ENCODE data around the gene ABCA12.

The ABCA12 gene

DNA sequence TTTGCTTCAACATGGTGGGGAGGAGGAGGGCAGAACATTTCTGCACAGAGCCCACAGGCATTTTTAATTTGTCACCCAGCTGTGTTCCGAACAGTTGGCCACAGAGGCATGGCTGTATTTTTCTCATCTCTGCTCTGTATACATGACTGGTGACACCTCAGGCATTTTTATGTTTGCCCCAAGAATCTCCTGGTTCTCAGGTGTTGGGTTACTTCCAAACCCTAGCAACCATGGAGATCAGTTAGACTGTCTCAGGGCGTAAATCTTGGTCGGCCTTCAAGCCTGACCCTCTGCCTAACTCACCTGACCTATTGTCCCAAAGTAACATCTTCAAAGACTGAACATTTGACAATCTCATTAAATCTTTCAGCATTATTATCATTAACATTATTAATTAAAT lies 100.0 kb downstream of the ABCA12 start:
- no peak for DNase-seq (ENCODE audit: low spot score)

DNA sequence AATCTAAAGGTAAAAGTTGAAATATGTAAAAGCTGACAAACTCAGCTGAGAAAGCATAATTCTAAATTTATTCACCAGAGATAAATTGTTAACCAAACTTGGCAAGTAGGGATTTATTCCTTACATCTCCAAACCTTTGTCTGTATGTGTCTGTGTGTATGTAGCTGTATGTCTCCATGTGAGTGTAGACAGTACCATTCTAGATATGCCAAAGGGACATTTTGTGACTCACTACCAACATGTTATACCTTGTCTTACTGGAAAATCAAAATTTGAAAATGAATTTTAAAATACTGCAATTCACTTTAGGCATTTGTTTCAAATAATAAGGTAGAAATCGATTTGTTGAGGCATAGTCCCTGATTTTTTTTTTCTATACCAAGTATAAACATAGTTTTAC lies 102.1 kb downstream of the ABCA12 start:
- no peak for DNase-seq (ENCODE audit: low spot score)

DNA sequence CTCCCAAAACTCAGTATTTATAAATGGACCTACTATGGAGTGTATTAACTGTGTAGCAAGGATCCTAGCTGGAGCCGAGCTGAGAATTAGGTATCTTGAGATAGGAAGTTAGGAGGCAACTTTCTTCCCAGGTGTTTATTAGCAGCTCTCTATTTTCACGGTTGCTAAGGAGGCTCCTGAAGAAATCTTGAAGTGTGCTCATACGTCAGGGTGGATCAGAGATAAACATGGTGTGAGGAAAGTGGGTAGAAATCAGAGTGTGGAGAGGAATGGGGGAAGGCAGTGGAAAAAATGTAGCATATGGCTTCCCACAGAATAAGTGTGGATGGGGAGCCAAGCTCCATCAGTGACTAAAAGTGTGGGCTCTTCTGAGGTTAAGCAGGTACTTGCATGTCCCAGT lies 104.3 kb downstream of the ABCA12 start:
- no peak for DNase-seq (ENCODE audit: low spot score)

DNA sequence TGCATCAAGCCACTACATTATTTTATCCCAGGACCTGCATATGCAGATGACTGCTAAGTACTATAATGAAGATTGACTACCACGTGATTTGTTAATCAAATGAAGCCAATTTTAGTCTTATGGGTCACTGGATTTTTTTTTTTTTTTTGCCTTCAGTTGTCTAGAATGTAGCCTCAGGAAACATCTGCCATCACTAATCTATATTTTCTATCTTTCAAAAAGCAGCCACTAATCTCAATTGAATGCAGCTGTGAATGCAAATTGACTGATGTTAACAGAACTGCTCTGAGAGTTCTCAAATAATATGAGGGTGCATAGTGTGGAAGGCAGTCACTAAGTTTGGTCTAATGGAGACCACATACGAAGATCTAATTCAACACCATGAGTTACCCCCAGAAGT lies 106.3 kb downstream of the ABCA12 start:
- DNase-seq (ENCODE audit: low spot score): no peak

DNA sequence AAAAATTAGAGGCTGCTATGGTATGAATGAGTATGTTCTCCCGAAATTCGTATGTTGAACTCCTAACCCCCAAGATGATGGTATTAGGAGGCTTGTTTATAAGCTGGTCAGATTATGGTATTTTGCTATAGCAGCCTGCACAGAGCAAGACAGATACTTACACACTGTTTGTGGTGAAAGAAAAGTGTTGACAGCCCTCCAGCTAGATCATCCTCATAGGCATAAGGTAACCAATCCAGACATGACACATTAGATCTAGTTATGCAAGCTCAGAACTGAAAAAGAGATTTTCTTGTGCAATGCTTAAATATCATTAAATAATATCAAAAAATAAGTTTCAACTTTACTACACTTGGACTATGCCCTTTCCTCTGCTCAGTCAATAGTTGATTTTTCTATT lies 107.1 kb downstream of the ABCA12 start:
- no peak for DNase-seq (ENCODE audit: low spot score)

DNA sequence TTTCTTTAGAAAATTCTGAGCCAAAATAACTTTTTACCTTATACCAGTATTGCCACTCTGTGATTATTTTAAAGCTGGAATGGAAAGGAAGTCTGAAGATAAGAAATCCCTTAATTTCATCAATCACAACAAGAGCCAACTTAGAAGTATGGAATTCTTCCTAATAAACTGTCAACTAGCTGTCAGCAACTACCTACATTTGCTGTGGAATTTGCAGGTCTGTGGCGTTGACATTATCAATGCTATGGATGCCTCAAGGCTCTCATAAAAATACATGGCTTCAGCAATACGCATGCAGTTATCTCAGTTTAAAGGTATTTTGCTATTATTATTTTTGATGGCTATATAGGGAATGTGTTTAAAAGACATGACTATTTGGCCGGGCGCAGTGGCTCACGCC lies 108.5 kb downstream of the ABCA12 start:
- DNase-seq (ENCODE audit: low spot score): no peak

DNA sequence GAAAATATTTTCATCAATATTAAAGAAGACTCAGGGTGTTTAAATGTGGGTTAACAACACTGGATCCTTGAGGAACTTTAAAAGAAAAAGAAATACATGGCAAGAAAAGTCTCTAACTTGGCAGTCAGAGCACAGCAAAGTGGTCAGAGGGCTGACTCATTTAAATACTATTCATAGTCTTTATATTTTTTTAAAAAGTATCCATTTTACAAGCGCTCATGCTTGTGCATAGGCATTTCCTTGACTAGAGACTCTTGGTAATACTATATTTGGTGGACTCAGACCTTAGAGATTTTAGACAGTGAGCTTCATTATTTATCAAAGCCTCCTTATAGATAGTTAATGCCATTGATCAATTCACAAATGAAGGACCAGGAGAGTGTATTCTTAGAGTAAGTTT lies 110.2 kb downstream of the ABCA12 start:
- DNase-seq (ENCODE audit: low spot score): no peak

DNA sequence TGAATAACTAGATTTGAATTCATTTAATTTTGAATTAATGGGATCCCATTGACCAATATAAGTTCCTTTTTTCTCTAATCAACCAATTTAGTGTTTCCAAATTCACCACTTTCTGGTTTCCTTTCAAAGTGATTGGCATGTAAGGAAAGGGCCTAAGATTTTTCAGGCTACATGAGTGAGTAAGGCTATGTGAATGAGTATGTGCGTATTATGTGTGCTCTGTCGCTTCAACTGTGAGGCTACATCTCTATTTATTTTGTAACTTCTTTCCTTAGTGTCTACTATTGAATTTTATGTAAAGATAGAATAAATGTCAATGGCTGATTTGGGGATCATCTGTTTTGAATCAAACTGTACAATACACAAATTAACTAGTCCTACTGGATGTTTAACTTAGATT lies 110.6 kb downstream of the ABCA12 start:
- no peak for DNase-seq (ENCODE audit: low spot score)

DNA sequence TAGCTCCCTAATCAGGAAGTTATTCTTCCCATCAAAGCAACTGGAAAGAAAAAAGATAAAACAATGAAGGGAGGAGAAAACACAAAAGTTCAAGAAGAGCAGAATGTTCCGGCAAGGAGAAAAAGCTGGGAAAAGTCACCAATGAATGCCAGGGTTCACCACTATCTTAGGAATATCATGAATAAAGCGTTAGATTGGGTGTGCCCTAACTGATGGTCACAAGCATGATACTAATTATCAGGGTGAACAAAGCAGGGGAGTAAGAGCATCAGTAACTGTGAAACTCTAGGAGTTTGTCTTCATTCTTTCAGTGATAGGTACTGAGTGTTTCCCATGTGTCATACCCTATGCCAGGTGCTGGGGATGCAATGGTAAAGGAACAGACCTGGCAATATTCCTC lies 115.5 kb downstream of the ABCA12 start:
- no peak for DNase-seq (ENCODE audit: low spot score)

DNA sequence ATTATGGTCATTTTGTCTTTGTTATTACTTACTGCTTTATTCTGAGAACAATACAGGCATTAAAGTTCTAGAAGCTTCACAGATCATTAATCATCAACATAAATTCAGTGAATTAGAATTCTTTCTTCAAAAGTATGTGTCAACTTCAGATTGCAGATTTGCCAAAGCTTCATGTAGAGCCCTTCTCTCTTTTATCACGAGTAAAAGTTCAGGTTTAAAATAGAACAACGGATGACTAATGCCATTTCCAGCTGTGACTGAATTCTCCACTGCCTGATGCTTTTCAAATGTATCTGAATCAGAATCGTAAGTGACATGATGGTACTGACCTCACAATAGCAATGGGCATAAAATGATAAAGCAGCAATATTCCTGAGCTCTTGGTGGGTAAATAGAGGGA lies 116.0 kb downstream of the ABCA12 start:
- no peak for DNase-seq (ENCODE audit: low spot score)

DNA sequence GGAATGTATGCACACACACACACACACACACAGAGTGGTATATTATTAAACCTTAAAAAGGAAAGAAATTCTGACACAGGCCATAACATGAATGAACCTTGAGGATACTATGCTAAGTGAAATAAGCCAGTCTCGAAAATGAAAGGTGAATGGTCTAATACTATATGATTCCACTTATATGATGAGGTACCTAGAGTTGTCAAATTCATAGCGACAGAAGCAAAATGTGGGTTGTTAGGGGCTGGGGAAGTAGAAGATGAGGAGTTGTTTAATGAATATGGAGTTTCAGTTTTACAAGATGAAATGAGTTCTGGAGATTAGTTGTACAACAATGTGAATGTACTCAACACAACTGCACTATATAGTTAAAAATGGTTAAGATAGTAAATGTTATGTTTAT lies 118.1 kb downstream of the ABCA12 start:
- peak; percentile 19 for DNase-seq (ENCODE audit: low spot score)

DNA sequence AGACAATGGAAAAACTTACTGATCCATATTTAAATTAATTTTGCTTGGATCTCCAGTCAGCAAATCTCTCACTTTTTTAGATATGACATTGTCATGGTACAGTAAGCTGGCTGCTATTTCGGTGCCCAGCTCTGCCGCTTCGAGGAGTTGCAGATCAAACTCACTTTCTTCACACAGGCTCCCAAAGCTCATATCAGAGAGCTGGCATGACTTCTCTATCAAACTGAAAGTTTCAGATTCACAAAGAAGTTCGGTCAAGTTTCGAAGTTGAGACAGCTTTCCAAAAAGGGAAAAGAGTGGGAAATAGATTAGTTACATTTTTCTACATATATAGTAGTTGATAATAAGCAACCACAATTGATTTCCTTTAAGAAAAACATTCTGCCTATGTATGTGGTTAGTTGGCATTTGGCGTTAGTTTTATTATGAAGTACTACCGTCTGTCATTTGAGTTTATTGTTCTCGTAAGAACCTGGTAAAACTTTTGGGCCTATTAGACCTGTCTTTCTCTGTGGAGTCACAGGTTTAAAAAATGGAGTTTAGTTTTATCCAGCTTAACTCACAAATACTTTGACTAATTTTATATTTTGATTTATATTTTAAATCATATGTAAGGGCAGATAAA lies 118.8 kb downstream of the ABCA12 start:
- DNase-seq (ENCODE audit: low spot score): no peak

DNA sequence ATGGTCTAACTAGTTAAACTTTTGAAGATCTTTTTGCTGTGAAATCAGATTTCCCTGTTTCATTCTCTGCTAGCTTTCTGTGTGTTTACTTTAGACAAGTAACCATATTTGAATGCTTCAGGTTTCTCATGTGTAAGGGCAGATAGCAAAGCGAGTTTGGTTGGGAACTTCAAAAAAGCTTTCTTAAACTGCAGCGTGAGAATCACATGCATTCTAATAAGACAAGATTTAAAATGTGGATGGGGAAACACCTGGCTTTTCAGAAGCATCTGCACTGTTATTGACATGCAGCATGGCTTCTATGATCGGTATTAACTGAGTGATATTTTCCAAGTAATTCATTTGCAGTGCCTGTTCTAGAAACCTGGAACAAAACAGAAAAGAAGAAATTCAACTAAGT lies 119.3 kb downstream of the ABCA12 start:
- DNase-seq (ENCODE audit: low spot score): no peak

DNA sequence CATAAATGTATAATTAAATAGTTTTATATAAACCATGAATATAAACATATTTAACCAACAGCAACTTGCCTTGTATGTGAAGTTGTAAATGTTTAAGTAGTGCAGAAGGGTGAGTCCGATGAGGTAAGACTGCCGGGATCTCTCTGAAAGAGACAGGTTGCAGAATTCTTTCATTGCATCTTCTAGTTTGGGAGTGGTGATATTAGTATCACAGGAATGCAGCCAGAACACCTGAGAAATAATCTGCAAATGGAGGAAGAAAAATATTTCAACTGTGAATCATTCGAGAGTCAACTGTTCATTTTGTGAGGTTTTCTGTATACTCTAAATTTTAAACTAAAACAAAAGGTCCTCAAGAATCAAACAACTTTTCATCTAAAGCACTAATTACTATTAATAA lies 123.0 kb downstream of the ABCA12 start:
- no peak for DNase-seq (ENCODE audit: low spot score)

DNA sequence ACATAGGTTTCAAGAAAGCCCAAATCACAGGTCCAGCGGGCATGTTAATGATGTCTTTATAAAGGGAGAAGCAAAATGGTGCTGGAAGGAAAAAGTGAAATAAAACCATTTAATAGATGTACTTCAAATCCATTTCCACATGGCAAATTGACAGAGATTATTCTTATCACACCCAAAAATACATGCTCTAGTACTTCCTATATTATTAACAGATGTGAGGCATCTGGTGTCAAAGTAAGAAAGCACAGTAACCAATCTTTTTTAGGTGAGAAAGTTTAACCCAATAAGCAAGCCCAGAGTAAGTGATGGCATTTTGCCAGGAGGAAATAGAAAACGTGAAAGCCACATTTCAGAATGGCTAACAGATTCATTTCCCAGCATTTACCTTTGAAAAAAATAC lies 128.0 kb downstream of the ABCA12 start:
- DNase-seq (ENCODE audit: low spot score): no peak

DNA sequence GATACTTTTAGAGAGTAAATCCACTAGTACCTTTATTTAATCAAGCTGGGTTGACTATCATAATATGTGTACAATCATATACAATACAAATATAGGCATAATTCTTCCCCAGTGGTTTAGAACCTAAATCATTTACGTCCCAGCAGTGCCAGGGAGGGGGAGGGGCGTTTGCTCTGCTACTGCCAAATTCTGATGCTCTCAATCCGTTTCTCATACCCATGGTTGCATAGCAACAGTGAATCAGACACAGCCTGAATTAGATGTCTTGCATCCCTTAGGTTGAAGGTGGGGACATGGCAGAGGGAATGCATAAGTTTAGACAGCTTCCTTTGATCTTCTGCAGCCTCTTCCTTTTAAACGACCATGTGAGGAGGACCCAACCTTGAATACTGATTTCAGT lies 135.4 kb downstream of the ABCA12 start:
- no peak for DNase-seq (ENCODE audit: low spot score)

DNA sequence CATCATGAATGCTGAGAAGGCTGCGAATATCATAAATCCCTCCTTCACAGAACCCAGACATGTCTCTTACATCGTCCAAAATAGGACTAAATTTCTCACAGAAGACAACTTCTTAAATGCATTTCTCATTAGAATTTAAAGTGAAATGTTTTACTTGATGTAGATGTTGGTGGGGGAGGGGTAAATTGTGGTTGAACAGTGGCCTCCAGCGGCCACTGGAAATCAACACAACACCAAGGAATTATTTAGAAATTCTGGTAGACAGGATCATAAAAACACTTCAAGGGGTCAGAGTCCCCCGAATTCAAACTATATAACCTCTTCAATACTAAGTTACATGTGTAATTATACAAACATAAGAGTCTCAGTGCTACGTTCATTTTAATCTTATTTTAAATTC lies 135.9 kb downstream of the ABCA12 start:
- DNase-seq (ENCODE audit: low spot score): no peak

DNA sequence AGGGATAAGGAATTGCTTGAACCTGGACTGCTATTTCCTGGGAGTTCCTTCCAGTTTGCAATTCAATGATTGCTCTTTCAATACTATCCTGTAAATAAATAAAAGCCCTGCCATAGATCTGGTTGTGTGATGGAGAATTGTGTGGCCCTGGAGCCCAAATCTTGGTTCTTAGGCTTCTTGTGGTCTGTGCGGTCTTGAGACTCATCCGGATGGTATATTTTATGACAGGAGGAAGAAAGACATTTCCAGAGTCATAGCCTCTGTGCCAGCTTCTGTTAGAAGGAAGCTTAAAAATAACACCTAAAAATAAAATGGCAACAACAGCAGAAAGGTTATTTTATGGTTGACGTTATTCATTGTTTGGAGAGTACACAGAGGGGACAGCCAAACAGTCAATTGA lies 137.7 kb downstream of the ABCA12 start:
- no peak for DNase-seq (ENCODE audit: low spot score)

DNA sequence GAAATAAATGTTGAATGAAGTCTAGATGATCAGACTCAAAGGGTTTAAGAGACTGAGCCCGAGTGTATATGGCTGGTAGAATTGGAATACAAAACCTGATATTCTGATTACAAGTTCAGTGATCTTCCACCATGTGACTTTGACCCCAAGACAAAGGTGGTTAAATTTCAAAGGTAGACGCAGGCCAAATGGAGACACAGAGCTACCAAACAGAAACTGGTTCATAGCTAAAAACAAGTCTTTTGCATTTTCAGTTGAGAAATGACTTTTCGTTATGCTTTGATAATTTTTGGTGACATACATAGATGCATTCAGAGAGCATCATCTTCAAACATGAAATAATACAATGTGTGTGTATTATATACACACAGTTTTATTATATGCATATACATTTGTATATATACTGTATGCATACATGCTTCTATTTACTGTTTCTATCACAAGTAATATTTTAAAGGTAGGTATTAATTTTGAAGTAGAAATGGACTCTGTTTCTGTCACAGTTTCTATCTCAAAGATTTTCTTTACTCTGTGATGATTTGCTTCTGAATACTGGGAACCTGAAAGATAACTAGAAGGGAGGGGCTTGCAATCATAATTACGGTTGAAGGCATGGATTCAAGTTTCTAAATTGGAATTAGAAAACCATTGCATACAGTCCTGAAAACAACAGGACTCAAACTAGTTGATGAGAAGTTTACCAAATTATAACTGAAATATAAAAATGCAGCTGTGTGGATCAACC lies 142.3 kb downstream of the ABCA12 start:
- DNase-seq (ENCODE audit: low spot score): no peak

DNA sequence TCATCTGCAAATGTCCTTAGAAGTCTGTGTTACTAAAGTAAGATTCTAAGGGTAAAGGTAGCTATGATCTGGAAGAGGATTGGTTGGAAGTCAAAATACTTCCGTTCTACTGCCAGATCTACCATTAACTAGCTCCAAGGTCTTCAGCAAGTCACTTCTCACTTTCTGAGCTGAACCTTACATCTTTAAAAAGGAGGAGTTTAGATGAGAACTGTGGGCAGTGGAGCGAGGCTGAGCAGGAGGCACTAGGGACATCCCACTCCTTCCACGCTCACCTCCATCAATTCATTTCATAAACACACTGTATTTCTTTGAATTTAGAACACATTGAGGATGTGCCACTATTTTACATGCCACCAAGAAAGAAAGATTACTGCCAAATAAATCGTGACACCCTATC lies 143.0 kb downstream of the ABCA12 start:
- no peak for DNase-seq (ENCODE audit: low spot score)

DNA sequence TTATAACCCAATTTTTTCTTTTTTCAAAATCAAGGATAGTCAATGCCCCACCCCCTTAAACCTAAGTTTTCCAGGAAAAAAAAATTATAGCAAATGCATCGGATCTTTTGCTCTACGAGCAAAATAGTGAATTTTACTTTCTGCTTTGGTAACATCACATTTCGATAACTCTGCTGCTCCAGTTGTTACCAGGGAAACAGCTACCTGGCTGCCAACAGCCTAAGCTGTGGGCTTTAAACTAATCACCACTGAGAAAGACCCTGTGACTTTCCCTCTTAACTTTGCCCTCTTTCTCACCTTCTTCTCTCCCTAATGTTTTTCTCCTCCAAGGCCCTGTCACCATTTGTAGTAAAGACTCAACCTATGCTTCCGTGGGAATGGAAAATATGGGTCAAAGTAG lies 145.5 kb downstream of the ABCA12 start:
- no peak for DNase-seq (ENCODE audit: low spot score)

DNA sequence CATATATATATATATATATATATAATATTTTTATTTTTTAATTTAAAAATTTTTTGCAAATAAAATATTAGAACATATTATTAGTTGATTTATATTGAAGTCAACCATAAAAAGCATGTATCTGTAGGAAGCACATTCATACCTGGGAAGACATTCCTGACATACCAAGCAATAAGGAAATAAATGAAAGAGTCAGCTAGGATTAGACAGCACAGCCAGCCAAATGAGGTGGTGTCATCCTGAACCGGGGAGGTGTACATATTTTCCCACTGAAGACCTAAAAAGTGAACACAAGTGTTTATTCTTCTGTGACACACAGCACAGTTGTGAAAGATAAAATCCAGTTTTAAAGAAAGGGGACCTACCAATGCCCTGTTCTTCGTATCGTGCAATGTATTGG lies 149.2 kb downstream of the ABCA12 start:
- no peak for DNase-seq (ENCODE audit: low spot score)

DNA sequence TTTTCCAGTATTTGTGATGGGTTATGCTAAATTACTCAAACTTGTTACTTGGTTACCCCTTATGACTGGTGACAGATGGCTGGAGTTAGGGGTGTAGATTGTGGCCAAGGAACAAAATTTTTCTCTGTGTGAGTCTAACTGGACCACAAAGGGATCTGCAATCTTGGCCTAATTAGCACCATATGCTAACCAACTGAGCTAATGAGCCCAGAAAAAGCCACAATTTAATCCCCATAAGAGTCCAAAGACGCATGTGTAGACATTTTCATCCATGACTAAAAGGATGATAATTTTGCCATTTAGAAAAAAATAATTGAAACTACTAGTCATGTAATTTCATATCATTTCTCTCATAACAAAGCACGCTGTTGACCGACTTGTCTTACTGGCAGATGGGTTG lies 151.2 kb downstream of the ABCA12 start:
- DNase-seq (ENCODE audit: low spot score): no peak

DNA sequence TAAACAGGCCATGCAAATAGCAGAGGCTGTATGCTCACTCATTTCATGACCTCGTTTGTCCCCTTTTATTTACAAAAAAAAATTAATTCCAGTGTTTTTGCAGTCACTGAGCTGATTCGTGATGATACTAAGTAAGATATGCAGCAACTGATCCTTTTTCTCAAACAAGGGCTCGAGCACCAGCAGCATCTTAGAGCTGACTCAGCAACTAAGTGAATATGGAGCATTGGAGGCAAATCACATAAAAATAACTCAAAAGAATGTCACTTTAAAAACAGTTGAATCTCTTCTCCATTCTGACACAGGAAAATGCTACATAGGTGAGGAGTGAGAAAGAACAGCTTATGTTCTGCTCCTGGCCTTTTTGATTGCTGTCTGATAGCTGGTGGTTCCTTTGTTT lies 152.8 kb downstream of the ABCA12 start:
- DNase-seq (ENCODE audit: low spot score): no peak

All from activated CD4-positive, alpha-beta T cell treated with anti-CD3 and anti-CD28 coated beads, Interleukin-2, Interleukin-4, amounts not matched to agents 100 ng/mL and 50 ng/mL, durations not matched to agents 16 hours and 8 hours (primary cell).